NCI-H524 treated with DMSO at 0.1 percent for 48 hours (cell line): ENCODE results near the gene MICB.
"Not testable (repeated sequence)": the region's sequence is repeated elsewhere in the genome, so short reads cannot be mapped to it uniquely, and the experiment has no call there.

Source experiments
- DNase-seq: peaks from one replicate; lab custom pipeline; 2025; lab: John Stamatoyannopoulos, UW

Gene MICB

GRCh38 chr6:31541658-31542521, 43.9 kb downstream of the MICB start, which contains the start of gene DDX39B:
DDX39B (minus strand) TSS chr6:31542003; CDS start chr6:31540532, 1,471 bp downstream.
- peak; percentile 69 for DNase-seq

GRCh38 chr6:31543639-31544038, 45.7 kb downstream of the MICB start:
- DNase-seq: no peak

- no peak for DNase-seq
Measured at GRCh38 chr6:31544676-31545075, 46.7 kb downstream of the MICB start.

GRCh38 chr6:31545291-31545690, 47.3 kb downstream of the MICB start:
- DNase-seq: no peak

- DNase-seq: peak; percentile 73
Measured at GRCh38 chr6:31546339-31546957, 48.5 kb downstream of the MICB start, which contains the start of gene ATP6V1G2. ATP6V1G2 (minus strand) TSS chr6:31546608; CDS start chr6:31546559, 49 bp downstream.

DNA sequence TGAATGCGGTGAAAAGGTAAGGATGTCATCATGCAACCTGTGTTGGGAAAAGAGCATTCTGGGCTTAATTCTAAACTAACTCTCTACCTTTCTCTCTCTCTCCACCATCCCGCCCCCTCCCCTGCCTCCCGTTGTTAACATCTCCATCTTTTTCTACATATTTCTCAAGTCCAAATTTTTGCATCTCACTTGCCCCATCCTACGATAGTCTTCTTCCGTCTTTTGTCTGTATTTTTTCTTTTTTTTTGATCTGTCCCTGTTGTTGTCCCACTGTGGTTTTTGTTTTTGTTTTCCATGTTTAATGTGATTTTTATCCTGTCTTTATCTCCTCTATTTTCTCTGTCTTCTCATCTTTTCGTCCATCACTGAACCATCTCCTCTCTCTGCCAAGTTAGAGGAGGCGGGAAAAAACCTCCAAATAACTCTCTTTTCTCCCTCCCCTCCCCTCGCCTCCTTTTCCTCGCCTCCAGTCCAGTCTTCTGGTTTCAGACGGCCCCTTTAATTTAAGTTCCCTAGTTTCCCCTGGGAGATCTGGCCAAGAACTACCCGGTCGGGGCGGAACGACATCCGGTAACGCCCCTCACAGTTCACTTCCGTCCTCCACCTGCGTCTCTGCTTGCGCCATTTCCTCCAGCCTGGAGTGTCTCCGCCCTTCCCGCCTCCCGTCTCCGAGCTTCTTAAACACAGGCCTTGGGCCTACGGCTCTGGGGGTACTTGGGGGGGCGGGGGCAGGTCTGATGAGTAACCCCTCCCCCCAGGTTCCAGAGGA, 49.2 kb downstream of the MICB start, which contains the start of gene NFKBIL1:
Gene NFKBIL1, plus strand, starts transcription at position 651 of the 769 bp plus-strand sequence. Its CDS starts 87 bp downstream, at position 738.
- DNase-seq: peak; percentile 94

- DNase-seq: no peak
Measured at GRCh38 chr6:31547727-31548543, 50.0 kb downstream of the MICB start.

GRCh38 chr6:31548544-31548873, 50.6 kb downstream of the MICB start:
- no peak for DNase-seq

GRCh38 chr6:31551371-31551770, 53.4 kb downstream of the MICB start:
- not testable (repeated sequence) for DNase-seq

GRCh38 chr6:31556307-31556706, 58.4 kb downstream of the MICB start:
- no peak for DNase-seq

GRCh38 chr6:31557443-31558317, 59.7 kb downstream of the MICB start:
- no peak for DNase-seq

DNA sequence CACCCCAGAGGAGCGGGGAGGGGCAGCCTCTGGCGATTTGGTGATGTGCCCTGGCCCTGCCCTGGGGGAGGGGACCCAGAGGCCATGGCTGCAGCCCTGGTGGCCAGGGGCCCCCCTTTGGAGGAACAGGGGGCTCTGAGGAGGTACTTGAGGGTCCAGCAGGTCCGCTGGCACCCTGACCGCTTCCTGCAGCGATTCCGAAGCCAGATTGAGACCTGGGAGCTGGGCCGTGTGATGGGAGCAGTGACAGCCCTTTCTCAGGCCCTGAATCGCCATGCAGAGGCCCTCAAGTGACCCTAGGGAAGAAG, 60.3 kb downstream of the MICB start:
- DNase-seq: no peak

DNA sequence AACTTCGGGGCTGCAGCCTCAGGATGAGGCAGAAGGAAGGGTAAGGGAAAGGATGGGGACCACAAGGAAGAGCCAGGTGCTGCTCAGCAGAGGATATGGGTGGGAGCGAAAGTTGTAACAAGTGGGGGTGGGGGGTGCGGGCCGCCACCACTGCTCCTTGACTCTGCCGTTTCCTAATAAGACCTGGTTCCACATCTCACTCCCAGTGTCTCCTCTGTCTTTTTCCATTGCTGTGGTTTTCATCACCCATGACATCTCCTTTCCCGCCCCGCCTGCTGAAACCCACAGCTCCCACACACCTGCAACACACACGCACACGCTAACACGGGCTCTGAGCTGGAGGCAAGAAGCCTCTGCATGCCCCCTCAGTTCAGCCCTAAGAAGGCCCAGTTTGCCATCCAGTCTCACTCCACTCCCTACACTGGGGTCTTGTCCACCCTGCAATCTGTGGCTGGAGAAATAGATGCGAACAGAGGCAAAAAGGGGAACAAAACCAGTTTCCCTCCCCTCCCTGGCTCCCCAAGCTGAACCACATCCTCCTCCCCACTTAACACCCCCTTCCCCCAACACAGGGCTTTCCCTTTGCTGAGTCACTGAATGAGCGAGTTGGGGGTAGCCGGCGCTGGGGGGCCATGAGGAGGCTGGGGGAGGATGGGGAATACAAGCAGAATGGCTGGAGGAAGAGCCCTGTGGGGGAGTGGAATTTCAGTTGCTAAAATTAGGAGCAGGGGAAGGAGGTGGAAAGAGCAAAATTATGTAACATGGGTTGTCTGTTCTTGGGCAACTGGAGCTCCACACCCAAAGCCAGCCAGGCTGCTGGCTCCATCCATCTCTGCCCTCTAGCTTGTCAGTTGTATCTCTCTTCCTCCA, 60.9 kb downstream of the MICB start:
- DNase-seq: no peak

GRCh38 chr6:31559606-31559957, 61.6 kb downstream of the MICB start:
- no peak for DNase-seq

GRCh38 chr6:31559958-31560696, 62.2 kb downstream of the MICB start:
- DNase-seq: no peak

DNA sequence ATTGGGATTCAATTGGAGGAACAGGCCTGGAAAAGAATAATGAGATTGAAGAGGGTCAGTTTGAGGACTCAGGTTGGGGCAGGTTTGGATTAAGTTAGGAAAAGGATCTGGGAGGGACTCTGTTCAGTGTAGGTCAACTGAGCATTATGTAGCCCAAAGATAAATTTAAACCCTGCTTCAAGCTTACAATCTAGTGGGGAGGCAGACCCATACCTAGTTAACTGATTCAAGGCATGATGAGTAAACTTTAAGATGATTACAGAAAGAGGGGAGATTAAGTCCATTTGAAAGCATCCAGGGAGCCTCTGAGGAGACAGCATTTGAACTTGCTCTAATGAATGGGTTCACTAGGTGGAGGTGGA, 62.7 kb downstream of the MICB start:
- no peak for DNase-seq
